Stimulated activated CD4-positive, alpha-beta T cell treated with anti-CD3 and anti-CD28 coated beads, Interleukin-4, amount 100 ng/mL, for 24 hours (primary cell): ENCODE measurements around the gene PARP12.

Source experiments
- DNase-seq: peaks from one replicate; pipeline ENCODE4 v3.0.0-alpha.2; 2020

Gene PARP12

DNA sequence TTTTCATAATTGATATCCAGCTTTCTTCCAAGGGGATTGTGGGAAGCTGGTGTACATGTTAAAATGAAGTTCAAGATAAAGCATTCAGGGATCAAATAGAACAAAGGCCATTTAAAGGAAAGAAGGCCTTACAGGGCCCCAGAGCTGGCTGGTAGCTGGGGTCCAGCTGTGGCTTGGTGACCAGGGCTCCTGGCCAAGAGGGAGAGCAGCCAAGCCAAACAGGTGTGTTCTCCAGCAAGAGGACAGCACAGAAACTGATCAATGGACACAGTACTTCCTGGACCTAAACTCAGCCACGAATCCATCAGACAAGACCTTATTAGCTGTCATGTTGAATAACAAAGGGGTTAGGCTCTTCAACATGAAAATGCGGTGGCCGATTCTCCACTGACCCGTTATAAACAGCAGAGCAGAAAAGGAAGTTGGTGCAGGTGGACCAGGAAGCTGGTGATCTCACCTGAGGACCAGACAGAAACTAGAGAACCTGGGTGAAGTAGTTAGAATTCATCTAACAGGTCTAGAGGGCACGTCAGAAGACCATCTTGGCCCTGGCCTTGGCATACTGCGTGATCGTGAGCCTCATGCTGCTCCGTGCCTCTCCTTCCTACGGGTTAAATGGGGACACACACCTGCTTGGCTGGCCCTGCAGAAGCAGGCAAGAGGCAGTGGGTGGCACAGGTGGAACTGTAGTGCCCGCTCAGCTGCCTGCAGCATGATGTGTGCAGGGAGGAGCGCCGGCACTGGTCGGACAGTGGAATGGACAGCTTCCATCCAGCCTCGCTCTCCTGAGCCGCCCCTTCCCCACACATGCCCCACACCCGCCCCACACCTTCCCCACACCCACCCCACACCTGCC, 53.8 kb downstream of the PARP12 start:
- DNase-seq, result no peak

DNA sequence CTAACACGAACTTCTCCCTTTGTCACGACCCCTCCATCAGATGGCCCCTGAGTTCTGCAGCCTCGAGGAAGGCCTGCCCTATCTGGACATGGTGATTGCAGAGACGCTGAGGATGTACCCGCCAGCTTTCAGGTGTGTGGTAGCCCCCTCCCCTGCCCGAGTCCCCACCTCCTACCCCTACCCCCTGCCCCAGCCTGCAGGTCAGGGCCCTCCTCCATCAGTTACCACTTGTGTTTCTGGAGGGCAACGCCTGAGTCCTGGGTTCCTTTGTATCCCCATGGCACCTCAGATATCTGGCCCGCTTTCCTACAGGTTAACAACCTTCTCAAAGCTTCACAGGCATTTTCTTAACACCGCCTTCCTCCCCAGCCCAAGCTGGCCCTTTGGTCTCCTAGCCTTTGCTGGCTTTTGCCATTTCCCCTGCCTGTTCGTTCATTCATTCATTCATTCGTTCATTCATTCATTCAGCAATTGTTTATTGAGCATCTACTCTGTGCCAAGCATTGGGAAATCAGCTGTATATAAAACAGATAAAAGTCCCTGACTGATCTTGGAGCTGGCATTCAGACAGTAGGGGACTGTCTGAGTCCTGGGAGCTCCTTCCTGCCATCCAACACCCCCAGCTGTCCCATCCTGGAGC, 55.6 kb downstream of the PARP12 start:
- no peak for DNase-seq

- DNase-seq, result no peak
Measured at GRCh38 chr7:140006600-140006999, 56.2 kb downstream of the PARP12 start.

DNA sequence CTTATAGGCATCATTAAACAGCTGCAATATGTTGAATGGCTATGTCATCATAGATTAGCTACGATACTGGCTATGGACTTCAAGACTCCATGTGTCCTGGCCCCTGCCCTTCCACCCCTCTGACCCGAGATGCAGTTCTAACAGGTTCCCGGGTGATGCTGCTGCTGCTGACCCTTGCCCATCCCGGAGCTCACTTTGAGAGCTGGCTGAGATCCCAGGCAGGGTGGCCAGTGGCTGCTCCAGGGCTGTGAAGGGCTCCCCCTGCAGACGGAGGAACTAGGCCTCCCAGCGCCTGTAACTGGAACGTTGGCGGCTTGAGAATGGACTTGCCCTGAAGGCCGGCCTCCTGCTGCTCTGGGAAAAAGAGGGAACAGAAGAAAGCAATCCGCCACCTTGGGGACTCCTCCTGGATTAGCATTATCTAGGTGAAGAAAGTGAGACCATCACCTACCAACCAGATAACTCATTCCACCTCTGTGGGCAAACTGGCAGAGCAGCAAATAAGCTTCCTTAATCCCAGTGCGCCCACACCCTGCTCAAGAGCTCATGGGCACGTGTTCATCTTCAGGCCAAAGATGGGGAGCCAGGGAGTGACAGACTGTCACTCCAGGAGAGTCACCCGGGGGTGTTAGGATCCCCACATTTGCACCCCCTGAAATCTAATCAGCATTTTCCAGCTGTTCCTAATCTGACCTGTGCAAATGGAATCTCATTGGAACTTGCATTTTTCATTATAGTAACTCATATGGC, 56.8 kb downstream of the PARP12 start:
- no peak for DNase-seq

DNA sequence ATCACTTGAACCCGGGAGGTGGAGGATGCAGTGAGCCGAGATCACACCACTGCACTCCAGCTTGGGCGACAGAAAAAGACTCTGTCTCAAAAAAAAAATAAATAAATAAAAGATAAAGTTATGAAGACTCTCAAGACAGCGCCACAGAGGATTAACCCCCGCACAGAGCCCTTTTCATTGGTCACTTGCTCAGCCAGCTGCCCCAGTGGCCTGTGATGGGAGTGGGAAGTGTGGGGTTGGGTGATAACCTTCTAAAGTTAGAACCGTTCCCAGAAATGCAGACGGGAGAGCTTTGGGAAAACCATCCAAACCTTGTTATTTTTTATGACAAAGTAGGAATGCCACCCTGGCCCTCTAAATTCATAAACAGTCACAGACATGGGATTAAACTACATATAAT, 57.4 kb downstream of the PARP12 start:
- DNase-seq, result no peak

- no peak for DNase-seq
Measured at GRCh38 chr7:140004672-140005071, 58.1 kb downstream of the PARP12 start.

DNA sequence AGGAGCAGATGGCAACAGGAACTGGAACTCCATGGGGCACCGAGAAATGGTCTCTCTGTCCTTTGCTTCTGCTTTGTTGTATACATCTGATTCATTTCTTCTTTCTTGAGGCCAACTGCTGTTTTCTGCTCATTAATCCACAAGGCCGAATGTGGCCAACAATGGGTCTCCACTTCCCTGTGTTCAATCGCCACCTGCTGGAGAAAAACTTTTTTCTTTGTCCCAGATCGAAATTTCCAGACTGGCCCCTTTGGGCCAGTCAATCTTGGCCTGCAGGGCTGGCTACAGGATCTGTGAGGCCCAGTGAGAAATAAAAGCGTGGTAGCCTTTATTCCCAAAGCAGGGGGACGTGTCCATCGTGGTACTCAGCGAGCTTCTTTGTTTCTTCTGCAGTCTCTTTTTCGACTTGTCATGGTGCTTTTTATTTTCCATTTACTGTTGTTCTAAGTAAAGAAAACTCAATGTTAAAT, 58.8 kb downstream of the PARP12 start:
- DNase-seq, result peak; percentile 40

GRCh38 chr7:140000666-140001268, 62.0 kb downstream of the PARP12 start:
- no peak for DNase-seq

- no peak for DNase-seq
Measured at GRCh38 chr7:139999516-139999915, 63.2 kb downstream of the PARP12 start.

GRCh38 chr7:139998572-139998971, 64.2 kb downstream of the PARP12 start:
- DNase-seq, result no peak

DNA sequence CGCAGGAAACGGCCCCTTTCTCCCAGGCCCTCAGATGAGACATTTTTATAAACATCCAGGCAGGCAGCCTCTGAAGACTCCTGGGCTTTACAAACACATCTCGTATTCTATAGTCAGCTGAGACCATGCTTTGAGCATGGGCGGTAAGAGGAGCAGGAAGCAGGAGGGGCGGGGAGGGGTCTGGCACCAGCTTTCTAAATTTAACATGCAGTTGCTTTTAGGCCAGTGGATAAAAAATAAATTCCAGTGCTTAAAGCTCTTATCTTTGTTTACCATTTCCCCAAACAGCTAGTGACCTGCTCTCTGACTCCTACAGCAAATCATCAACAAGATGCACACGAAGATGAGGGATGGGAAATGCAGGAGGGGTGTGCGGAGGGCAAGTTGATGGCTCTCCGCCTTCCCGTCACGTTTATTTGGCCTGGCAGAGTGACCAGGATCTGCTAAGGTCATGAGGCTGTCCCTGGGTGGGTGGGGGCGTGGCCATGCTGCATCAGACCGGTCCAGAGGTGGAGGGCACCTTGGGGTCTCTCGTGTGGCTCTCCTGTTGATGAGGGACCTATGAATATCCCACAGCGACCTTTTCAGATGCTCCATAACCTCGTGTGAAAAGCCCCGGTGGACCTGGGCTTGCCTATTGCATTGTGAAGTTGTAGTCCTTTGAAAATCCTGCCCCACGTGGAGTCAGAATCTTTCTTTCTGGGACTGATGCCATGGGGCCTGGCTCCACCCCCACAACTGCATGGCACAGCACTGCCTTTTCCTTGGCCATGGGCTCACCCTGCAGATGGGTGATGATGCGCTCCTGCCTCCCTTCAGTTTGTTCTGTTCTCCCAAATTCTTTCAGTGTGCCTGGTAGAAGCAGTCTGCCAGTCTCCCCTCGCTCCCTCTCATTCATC, 67.5 kb downstream of the PARP12 start:
- no peak for DNase-seq

GRCh38 chr7:139994356-139994755, 68.4 kb downstream of the PARP12 start:
- DNase-seq, result no peak

GRCh38 chr7:139993592-139993991, 69.2 kb downstream of the PARP12 start:
- DNase-seq, result no peak

GRCh38 chr7:139993169-139993568, 69.6 kb downstream of the PARP12 start:
- DNase-seq, result no peak

DNA sequence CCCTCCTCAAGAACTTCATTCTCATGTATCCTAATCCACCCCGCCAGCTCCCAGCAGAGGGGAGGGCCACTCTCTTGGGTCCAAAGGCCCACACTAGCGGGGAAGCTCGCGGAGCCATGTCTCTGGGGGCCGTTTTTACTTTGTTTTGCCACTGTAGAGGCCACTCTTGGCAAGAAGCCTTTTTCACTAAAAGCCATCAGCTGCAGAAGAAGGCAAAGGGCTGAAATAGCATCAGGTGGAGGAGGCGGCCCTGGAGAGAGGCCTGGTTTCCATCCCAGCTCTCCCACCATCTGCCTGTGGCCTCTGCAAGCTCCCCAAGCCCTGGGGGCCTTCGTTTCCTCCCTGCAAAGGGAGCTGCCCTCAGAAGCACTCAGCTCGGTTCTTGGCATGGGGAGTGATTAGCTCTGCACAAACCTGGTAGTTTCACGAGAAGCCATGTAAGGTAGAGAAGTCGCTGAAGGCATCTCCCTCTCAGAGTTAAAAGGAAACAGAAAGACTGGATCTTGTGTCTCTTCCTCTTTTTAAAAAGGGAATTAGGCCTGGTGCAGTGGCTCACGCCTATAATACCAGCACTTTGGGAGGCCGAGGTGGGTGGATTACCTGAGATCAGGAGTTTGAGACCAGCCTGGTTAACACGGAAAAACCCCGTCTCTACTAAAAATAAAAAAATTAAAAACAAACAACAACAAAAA, 70.3 kb downstream of the PARP12 start:
- DNase-seq, result no peak

DNA sequence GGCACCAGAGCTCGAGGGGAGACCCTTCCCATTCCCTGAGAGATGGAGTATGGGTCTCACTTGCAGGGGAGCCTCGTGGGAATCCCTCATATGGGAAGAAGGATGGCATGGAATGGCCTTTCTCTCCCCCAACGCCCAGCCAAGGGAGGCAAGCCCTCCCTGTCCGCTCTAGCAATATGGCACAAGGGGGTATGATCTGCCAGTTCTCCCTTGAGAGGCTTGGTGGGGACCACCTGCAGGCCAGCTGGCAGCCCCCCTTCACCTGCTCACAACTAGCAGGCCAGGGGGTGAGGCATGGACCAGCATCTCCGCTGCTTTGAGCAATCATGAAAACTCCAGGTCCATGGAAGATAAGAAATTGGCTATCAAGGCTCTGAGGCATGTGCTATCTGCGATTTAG, 70.8 kb downstream of the PARP12 start:
- no peak for DNase-seq

DNA sequence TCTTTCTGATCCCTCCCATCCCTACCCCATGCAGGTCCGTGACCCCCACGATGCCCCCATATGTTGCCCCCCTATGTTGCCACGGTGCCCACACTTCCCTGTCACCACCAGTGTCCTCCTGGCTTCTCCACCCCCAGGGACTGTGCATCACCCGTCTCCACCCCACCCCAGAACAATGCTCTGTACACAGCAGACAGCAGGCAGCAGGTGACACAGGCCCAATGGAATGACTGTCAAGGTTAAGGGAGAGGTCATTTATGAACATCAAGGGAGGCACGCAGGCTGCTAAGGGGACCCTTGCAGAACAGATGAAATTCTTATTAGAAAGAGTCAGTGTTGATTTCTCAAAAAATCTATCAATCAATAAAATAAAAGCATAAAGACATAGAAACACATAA, 71.5 kb downstream of the PARP12 start:
- DNase-seq, result no peak

DNA sequence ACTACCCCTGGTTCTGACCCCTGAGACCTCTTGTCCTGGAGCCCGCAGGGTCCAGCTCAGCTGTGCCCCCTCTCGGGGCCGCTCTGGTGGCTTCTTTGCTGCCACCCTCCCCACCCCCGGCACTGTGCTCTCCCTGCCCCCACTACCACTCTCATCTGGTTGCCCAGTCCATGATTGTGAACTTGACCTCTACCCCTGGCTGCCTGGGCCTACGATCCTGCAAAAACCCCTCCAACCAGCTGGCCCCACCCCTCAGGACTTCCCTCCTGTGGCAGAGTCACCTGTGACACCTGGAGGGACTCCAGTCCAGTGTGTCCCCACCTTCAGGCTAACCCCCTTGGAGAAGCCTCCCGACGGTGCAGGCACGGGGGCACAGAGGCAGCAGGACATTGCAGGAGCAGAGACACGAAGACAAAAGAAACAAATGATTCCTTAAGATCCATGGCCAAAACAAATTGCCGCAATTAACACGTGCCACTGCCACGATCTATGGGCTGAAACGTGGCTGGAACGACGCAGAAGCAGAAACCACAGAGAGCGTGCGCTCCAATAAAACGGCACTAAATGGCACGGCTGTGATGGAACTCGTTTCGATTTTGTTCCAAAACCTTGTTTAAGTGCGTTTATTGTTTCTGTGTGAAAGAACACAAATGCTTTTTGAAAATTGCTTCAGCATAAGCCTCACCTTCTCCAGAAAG, 72.0 kb downstream of the PARP12 start:
- DNase-seq, result no peak

- no peak for DNase-seq
Measured at GRCh38 chr7:139990142-139990535, 72.6 kb downstream of the PARP12 start.

GRCh38 chr7:139989366-139990141, 73.2 kb downstream of the PARP12 start:
- DNase-seq, result no peak
